Stimulated activated CD8-positive, alpha-beta memory T cell treated with anti-CD3 and anti-CD28 coated beads, Interleukin-4, amount 100 ng/mL, for 1 hour (primary cell): ENCODE data around the gene GRIP1.

ENCODE experiments used
- DNase-seq, 2 donors: peaks; one replicate each; pipeline ENCODE4 v3.0.0-alpha.2; 2020; ENCODE audit warnings: low read depth in 2 of 2, low spot score in 1 of 2

The GRIP1 gene

DNA sequence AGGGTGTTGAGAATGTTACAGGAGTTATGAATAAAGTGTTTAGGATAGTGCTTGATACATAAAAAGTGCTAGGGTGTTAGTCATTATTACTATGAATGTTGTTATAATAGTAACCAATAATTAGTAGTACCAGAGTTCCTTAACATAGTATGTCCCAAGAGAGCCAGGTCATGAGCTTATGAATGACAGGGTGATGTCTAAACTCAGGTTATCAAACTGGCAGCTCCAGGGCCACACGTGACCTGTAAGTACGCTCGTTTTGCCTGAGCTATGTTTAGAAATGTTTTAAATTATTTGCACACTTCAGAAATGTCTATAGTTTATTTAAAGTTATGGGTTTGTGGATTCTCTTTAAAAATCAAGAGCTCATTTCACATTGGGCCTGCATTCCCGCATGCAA, 14.1 kb upstream of the GRIP1 start:
- no peak for DNase-seq

DNA sequence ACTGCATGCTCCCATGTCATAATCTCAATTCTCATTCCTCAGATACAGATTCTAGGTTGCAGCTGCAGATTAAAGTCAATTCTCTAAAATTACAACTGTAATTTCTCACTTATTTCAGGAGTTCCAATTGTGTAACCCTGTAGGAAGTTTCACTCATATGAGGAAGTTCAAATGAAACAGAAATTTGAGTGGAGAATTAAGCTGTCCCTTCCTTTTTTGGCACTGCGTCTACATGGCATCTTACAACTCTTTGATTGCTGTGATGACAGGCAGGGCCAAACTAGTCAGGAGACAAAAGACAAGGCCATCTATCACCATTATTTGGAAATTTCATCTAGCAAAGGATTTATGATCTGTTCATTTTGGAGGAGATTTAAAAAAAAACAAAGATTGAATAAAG, 13.3 kb upstream of the GRIP1 start:
- DNase-seq, result no peak

DNA sequence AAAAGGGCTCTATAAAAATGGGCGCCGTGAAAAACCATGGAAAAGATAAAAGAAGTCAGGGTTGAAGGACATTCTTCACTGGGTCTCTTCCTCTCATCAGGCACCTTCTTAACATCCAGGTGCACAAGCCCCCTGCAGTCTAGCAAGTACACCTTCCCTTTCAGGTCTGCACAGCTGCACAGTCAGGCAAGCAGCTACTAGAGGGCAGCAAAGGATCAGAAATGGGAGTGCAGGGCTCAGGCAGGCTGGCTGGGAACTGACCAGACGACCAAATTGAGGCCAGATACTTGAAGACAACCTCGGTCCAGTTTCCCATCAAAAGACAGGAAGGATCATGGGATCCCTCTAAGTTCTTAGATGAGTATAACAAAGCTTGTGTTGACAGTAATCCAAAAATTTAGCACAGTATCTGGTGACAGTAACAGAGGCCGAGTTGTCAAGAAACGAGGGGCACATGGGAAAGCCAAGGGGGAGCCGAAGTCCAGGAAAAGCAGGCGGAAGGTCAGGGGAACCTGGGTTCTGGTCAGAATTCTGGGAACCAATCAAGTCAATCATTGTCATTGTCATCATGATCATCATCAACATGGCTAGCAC, 10.1 kb upstream of the GRIP1 start:
- peak in 1 of 2 donors; percentile 9 for DNase-seq

DNA sequence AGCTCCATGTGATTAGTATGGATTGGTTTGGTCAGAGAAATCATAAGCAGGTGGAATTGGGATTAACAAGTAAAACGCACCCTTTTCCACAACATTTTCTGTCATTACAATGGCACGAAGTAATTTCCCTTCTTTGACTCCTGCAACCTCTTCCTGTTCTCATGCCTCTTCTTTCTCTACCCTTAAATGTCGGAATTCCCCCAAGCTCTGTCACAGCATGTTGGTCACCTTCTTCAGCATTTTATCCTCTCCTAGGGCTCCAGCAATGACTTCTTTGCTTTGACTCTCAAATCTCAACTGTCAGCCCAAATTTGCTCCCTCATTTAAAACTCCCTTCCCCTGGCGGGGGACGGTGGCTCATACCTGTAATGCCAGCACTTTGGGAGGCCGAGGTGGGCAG, 5.3 kb upstream of the GRIP1 start:
- DNase-seq, result no peak

DNA sequence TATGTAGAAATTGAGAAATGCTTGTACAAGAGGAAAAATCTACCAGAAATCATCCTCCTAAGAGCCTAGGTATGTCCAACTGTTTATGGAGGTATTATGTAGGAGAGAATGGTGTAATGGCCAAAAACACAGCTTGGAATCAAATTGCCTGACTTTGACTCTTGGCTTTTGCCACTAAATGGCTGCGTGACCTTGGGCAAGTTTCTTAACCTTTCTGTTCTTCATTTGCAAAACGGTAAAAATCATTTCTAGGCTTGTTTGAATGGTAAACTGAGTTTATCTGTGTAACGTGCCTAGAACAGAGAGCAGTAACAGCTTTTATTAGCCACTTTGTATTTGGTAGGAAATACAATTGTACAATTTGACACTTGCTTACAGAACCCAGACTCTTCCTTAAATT, 4.9 kb upstream of the GRIP1 start:
- DNase-seq, result no peak

DNA sequence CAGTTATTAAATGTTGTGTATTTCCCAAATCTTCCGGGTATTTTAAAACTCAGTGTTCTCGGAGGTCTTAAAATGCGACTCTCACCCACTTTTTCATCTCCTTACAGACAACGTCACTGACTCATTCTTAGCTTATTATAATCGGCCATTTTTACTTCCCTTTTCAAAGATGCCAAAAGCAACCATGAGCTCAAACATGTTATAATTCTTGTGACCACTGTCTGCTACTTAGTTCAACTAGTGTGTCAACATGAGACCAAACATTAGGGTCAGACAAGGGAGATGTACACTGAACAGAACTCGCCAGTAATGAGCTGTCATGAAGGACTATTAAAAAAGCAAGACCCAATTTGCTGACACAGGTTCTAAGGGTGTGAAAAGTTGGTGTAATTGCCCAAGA, 4.2 kb upstream of the GRIP1 start:
- DNase-seq, result no peak

DNA sequence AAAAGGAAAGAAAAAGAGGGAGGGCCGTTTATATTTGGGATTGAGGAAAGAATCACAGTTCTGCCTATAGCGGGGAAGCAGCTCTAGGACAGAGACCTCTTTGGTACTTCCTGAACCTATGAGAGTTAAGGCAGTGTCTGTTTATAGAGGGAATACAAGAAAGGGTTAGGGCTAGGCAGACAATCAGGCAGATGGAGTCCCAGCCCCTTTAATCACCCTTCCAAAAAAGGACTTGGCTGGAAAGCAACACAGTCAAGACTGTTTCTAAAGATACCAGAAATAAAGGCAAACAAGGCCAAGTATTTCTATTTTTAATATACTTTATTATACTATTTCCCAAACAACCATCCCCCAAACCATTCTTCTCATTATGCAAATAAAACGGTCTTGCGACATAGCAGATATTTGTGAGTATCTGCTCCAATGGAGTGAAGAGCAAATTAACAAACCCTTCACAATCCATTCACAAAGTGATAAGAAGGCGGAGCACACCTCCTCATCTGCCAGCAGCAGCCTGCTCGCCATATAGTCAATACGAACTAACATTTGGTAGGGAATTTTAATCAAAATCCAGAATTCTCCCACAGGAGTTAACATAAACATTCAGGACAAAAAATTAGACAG, 697 bp upstream of the GRIP1 start:
- no peak for DNase-seq

DNA sequence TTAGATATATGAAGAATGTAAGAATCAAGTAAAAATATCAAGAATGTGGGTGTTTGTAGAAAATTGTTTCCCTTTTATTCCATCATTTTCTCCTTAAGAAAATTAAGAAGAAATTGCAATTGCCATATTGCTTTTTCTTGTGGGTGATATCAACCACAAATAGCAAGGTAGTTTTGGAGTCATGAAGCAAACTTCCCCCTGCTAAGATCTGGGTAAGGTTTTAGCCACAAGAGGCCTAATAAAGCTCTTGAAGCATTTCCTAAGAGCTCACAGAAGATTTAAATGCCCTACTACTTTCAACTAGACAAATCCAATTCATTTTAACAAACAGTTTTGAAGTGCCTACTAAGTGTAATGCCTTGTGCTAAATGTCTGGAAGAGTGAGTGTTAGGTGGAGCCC, 2.6 kb downstream of the GRIP1 start:
- no peak for DNase-seq

DNA sequence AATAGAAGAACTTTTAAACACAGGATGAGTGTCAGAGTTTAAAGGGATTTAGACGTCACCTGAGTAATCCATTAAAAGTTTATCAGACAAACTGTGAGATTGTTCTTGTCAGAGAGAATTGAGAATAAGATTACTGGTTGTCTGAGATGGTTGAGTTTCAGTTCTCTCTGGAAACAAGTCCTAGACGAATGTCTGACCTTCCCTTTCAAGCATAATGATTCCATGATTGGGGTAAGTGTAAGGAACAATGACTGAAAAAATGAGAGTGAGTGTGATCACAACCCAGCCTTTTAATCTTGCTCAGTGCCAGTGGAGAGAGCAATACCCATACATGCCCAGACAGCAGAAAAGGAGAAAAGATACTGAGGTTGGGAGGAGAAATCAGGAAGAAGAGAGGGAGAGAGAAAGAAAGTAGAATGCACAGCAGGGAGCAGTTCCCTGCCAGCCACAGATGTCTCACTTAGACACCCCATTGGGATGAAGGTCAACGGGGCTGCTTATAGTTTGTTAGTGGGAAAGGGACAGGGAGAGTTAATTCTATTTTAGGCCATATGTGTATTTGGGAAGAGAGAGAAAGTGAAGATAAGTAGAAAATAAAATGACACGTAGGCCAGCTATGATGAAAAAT, 4.3 kb downstream of the GRIP1 start:
- DNase-seq, result no peak

DNA sequence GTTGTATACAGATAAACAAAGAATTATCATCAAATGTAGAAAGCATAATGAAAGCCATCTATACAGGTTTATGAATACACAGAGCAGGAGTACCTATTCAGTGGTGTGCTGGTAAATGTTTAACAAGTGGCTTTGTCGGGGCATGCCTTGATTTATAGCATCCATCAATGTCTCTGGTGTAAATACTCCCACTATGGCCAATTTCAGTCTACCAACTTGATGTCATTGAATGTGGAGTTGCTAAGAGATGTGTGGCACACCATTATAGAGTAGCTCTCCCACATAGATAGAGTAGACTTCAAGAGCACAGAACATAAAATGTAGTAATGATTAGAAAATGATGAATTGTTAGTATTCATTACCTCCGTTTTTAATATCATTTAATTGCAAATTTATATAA, 9.3 kb downstream of the GRIP1 start:
- no peak for DNase-seq

DNA sequence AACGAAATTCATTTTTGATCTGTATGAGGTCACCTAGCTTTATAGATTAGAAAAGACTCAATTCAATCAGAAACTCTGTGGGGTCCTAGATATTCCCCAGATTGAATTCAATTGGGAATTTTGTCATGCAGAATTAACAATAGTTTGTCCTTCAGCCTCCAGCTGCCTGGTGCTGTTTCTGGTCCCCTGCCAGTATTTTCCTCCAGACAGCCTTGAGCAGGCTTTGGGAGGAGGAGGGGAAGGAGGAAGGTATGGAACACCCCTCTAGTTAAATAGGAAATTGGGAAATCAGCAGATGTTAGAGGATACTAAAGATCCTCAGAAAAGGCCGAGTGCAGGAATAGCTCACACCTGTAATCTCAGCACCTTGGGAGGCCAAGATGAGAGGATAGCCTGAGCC, 10.6 kb downstream of the GRIP1 start:
- no peak for DNase-seq

DNA sequence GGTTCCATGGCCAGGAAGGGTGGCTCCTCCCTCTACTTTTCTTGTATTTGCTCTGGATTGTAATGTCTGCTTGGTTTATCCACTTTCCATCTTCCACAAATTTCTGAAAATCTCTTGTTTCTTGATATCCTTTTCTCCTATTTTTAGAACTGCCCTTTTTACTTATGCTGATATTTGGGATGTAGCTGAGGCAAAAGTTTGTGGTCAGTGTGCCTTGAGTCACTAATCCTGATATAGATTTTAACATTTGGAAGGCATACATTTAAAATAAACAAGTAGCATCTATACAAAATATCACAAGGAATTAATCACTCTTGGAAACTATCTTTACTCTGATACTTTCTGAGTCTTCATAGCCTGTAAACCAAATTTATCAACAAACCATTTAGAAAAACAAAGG, 11.0 kb downstream of the GRIP1 start:
- DNase-seq, result no peak

DNA sequence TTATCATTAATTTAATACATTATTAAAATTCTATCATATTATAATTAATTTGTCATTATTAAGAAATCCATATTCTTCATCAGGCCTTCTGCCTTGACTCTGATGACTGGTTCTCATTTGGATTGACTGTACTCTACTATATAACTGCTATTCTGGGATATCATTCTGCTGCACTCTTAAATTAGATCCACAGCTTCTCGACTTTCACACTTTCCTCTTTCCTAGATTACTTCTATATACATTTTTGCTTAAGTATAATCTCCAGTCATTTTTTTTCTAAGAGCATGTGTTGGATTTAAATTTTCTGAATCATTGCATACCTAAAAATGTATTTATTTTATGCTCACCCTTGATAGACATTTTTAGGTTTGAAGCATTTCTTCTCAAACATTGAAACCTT, 12.4 kb downstream of the GRIP1 start:
- no peak for DNase-seq

DNA sequence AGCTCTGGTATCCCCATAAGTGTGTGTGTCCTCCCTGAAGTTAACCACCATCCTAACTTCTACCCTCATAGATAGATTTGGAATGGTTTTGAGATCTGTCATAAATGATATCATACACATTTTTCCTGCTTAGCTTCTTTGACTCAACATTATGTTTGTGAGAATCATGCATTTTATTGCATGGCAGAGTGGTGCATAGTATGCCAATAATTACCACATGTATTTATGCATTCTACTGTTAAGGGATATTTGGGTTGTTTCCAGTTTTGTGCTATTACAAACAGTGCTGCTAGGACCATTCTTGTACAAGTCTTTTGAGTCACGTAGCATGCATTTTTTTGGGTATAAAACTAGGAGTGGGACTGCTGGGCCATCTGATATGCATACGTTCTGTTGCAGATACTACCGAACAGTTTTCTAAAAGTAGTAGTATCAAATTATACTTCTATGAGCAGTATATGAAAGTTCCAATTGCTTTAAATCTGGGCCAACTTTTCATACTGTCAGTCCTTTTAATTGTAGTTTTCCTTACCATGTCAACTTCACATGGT, 13.4 kb downstream of the GRIP1 start:
- DNase-seq, result no peak

DNA sequence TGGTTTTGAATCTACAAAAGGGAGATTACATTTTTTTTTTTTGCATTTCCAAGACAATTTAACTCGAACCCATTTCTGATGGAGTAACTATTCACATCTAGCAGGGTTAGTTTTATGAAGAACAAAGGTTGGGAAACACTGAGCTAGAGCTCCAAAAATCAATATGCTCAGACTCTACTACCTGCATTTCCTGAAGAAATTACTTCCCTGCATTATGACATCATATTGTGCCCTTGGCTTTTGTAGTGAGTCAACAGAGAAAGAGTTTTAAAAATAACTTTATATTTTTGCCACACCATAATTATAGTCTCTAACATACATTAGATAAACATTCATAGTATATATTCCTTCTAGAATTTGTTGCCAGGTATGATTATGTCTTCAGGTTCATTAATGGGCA, 14.8 kb downstream of the GRIP1 start:
- DNase-seq, result no peak

DNA sequence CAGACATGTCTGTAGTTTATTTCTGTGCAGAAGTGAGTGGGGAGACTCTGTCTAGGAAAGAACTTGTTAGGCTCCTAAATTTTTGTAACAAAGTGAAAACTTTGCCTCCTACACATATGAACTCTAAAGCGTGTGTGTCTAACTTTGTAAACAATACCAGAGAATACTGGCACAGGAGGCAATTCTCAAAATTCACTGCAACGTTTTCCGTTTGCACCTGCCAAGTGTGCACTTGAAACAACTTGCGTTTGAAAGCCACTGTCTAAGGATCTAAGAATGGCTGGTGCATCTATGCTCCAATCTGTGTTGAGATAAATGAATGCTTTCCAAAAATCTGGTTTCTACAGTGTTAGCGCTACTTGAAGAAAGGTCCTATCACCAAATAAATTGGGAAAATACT, 15.3 kb downstream of the GRIP1 start:
- no peak for DNase-seq

DNA sequence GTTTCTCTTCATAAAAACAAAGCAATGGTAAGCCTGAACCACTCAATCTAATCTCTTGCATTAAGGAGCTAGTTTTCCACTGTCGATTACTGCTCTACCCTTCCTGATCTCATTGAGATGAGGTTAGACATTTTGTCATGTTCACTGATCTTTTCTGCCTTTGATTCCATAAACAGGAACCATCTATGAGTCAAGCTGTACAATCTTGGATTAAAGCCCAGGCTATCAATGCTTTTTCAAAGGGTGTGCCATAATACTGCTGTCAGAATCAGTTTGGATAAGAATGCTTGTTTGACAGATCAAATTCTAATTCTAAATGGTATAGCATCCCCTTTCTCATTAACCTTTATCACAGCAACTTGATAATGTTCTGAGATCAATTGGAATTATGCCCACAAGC, 16.1 kb downstream of the GRIP1 start:
- DNase-seq, result no peak

DNA sequence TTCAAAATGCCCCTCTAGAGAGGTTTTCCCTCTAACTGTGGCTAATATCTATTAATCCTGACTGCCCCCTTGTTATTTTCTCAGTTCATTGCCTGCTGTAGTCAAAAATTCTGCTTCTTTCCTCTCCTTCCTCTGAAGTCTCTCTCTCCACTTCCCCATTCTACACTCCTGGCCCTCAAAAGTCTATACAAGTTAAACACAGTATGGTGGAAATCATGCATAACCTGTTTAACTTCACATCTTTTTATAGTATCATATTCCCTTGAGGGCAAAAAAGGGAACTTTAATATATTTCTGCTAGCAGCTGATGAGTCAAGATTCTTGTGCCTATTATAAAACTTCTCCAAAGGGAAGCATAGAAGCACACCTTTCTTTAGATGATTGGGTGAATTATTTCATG, 16.7 kb downstream of the GRIP1 start:
- no peak for DNase-seq

DNA sequence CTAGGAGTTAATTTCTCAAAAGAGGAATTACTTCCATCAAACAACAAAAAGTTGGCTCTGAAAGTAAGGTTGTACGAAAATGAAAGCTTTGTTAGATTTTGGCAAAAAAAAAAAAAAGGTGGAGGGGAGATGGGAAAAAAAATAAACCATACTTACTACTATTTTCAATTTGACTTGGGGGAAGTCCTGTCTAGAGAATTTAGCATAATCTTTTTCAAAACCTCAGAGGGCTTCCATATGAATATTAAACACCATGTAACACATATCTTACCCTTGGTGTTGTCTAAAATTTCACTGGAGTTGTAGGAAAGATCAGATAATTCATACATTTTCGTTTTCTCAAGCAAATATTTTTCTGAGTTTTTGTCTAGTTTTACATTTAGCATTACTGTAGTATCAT, 17.5 kb downstream of the GRIP1 start:
- DNase-seq, result no peak

DNA sequence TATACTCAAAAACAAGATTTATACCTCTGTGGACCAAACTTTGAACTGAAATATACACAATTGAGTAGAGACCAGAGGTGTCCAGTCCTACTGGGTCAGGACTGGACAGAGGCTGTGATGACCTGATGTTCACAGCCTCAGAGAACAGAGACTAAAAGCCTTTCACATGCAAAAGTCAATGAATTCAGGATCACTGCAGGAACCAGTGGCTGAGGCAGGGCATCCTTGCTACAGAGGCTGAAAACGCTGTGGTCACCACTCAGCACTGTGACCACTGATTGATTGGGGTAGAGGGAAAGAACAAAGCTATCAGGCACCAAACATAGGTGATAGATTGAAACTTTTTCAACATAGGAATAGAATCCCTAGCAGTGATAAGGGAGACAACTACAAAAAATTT, 25.1 kb downstream of the GRIP1 start:
- DNase-seq, result no peak

DNA sequence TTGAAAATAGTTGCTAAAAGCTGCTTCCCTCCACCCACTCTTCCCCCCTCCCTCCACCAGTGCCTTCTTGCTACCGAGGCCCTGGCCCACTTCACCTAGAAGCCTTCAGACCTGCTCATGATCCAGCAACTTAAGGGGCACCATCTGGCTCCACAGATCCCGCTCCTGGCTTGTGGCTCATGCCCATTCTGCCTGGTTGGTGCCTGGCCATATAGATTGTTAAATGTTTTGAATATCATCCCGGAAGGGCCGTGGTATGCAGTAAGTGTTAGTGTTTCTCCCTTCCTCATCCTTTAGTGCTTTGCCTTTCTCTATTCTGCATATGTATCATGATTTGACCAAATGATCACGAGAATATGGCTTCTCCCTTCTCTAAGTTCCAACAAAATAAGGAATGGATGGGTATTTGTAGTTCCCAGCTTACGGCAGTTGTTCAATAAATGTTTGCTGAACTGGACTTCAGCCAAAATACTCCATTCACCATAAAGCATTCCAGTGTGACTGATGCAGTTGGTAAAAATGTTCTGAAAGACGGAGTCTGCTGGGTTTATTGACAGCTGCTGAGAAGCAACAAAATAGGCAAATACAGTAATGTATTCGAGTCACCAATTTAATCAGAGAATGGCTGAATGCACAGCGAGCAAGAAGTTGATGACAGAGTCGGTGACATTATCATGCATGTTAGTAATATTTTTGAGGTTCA, 30.7 kb downstream of the GRIP1 start:
- DNase-seq, result no peak

DNA sequence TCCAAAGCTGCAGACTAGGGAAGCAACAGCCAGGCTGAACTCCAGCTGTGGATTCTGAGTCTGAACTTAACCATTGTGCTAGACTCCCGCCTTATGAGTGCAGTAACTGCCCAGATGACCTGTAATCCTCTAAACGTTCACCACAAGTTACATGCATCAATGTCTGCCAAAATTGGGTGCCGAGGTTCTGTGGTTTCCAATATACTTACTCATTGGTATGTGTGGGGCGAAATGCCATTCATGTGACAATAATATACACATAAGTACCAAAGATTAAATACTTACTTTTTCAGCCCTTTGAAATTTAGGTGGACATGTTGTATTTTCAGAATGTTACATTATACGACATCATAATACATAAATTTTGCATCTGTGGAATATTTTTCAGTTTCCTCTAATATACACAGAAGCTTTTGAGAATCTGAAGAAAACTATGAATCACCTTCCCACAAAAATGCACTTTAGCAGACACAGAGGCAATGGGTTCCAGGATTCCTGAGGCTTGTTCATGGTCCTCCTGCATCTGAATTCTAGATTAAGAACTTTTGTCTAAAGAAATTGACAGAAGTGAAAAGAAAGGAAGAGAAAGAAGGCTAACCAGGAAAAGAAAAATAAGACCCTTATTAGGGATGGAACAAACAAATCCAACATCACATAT, 31.7 kb downstream of the GRIP1 start:
- no peak for DNase-seq
